Colonic mucosa (tissue), 4 donors: ENCODE results near the gene RALY. TPM values are rescaled to one million over a fixed set of nuclear protein-coding genes. Genes with fewer than 3 reads are reported as not detected.

ENCODE experiments used
- DNase-seq: peaks from one replicate; pipeline ENCODE4 v3.0.0-alpha.2; 2020
- H3K27ac ChIP-seq: fragments of 200-600 bp; one replicate; pipeline ENCODE4 v1.8.0; 2021
- H3K27me3 ChIP-seq: fragments of 200-600 bp; one replicate; pipeline ENCODE4 v1.8.0; 2021
- H3K36me3 ChIP-seq: fragments of 200-600 bp; one replicate; pipeline ENCODE4 v1.8.0; 2021
- H3K4me1 ChIP-seq: fragments of 200-600 bp; one replicate; pipeline ENCODE4 v1.8.0; 2021; ENCODE audit warnings: mild to moderate bottlenecking
- H3K4me3 ChIP-seq: fragments of 200-600 bp; one replicate; pipeline ENCODE4 v1.8.0; 2021
- H3K9ac ChIP-seq, 2 donors: one replicate each; pipeline ENCODE4 v1.7.0; 2013; ENCODE audit warnings: control low read depth in 2 of 2, low read depth in 2 of 2, low read length in 2 of 2
- H3K9me3 ChIP-seq: fragments of 200-600 bp; one replicate; pipeline ENCODE4 v1.8.0; 2021
- CTCF ChIP-seq: fragments of 200-600 bp; IDR thresholded peaks from one replicate; pipeline ENCODE4 v1.8.0; 2022; ENCODE audit warnings: antibody characterized with exemption, mild to moderate bottlenecking
- intact Hi-C: fragments of 100-400 bp; cut with DNase I; formaldehyde crosslinking; loops from one replicate; pipeline ENCODE4 v1.14.1; 2022
- total RNA-seq, 2 donors: library from RNA; stranded (reverse); fragmentation: NEBNext Ultra II Directional in 1 of 2; extraction: Animal tissue kit (Norgen Biotek cat#: 25700) in 1 of 2; gene quantifications; one replicate each; pipeline ENCODE4 v1.2.1, GENCODE V29; 2021
- donor health status: healthy.
- donor health status: DM: no; HTN: no; CAD: no.
- donor health status: DM: no; HTN: no; CAD: no.

The RALY gene
- total RNA-seq, 2 donors from 2014 or later = 196 to 212 TPM

DNA sequence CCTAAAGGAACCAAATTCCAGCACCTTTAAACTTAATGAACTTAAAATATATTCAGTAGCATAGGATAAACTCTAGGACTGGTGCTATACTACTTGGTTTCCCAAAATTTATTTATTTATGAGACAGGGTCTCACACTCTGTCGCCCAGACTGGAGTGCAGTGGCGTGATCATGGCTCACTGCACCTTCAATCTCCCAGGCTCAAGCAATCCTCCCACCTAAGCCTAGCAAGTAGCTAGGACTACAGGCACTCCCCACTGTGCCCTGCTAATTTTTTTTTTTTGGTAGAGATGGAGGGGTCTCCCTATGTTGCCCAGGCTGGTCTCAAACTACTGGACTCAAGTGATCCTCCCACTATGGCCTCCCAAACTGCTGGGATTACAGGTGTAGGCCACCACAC lies 96.9 kb downstream of the RALY start:
- intact Hi-C loops = no loop called here
- Histone ChIP-seq H3K27ac (no peak overlapping the region), H3K27me3 (no peaks in the 10 kb centered on the region), H3K9ac (no peak overlapping the region), H3K9me3 (no peaks in the 10 kb centered on the region), H3K4me1 (no peaks in the 10 kb centered on the region), H3K36me3 (peaks cover 22% of the 10 kb centered on the region), H3K4me3 (no peak overlapping the region)
- no peak for TF ChIP-seq CTCF
- DNase-seq = no peak

DNA sequence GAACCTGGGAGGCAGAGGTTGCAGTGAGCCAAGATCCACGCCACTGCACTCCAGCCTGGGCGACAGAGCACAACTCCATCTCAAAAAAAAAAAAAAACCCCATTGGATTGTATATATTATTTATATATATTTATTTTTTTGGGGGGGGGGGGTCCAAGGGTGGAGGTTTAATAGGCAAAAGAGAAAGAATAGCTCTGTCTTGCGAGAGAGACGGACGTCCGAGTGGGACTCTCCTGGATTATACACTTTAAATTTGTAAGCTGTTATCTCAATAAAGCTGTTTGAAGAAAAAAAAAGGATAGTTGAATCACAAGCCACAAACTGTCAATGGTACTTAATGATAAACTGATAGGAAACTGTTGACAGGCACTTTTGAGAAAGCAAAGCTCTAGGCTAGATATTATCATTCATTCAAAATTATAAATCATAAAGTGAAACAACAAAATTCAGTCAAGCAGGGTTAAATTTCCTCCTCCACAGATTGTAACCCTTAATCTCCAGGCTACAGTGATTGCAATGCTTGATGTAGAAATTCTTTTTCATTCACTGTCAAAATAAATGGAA lies 98.0 kb downstream of the RALY start:
- intact Hi-C loops = no loop called here
- peaks cover 22% of the 10 kb centered on the region for H3K36me3 ChIP-seq
- no peak overlapping the region for H3K27ac ChIP-seq
- H3K9ac ChIP-seq = no peak overlapping the region
- no peaks in the 10 kb centered on the region for H3K4me1 ChIP-seq
- no peaks in the 10 kb centered on the region for H3K27me3 ChIP-seq
- no peak overlapping the region for H3K4me3 ChIP-seq
- TF ChIP-seq CTCF = no peak
- DNase-seq = no peak
- H3K9me3 ChIP-seq = no peaks in the 10 kb centered on the region

- peaks cover 22% of the 10 kb centered on the region for H3K36me3 ChIP-seq
- H3K9me3 ChIP-seq = no peaks in the 10 kb centered on the region
- TF ChIP-seq CTCF = no peak
- H3K4me1 ChIP-seq = no peaks in the 10 kb centered on the region
- intact Hi-C loops = no loop called here
- no peaks in the 10 kb centered on the region for H3K27me3 ChIP-seq
- DNase-seq = no peak
- no peak overlapping the region for H3K9ac ChIP-seq
- H3K4me3 ChIP-seq = no peak overlapping the region
- H3K27ac ChIP-seq = no peak overlapping the region
Measured at GRCh38 chr20:34093895-34094294, 100.2 kb downstream of the RALY start.

GRCh38 chr20:34095825-34096224 lies 102.1 kb downstream of the RALY start:
- peaks cover 16% of the 10 kb centered on the region for H3K36me3 ChIP-seq
- no peak for DNase-seq
- intact Hi-C loops = no loop called here
- no peak overlapping the region for H3K27ac ChIP-seq
- H3K9ac ChIP-seq = no peak overlapping the region
- H3K4me1 ChIP-seq = peaks cover under 1% of the 10 kb centered on the region
- no peak overlapping the region for H3K4me3 ChIP-seq
- H3K27me3 ChIP-seq = no peaks in the 10 kb centered on the region
- no peaks in the 10 kb centered on the region for H3K9me3 ChIP-seq
- TF ChIP-seq CTCF = no peak

DNA sequence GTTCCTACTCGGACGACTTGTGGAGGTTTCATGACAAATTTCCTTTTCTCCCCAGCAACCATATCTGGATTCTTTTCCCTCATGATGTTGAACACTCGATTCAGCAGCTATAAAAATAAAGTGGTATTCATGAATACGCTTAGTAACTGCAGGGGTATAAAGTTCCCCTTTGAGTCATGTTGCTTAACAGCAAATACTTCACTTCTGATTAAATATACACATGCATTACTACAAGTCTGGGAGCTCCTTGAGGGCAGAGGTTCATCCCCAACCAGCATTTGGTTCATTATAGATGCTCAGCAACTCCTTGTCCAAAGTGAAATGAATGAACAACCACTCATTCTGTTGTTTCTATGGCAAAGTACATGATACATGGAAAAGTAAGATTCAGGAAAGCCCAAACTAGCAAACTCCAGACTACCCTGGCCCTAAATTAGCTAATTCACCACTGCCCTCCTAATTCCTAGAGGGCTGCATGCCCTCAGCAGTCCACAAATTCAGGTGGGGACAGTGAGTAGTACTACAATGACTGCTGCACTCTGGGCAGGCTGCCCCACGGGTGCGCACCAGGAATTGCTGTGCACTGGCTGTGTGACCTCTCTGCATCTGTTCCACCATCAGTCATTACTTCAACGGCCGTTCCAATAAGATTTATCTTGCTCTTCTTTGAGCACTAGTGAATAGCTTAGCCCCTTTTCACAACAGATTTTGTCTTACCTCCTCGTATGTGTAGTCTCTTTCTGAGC lies 103.2 kb downstream of the RALY start:
- TF ChIP-seq CTCF = no peak
- intact Hi-C loops = no loop called here

More for the DNA sequence above, 103.2 kb downstream of the RALY start:
- H3K4me3 ChIP-seq = no peak overlapping the region
- H3K27ac ChIP-seq = no peak overlapping the region
- H3K4me1 ChIP-seq = peaks cover 4% of the 10 kb centered on the region
- no peaks in the 10 kb centered on the region for H3K9me3 ChIP-seq
- H3K9ac ChIP-seq = no peak overlapping the region
- H3K36me3 ChIP-seq = peaks cover 12% of the 10 kb centered on the region
- DNase-seq = no peak
- no peaks in the 10 kb centered on the region for H3K27me3 ChIP-seq
